CD4-positive, CD25-positive, alpha-beta regulatory T cell (primary cell): Measurements from ENCODE around the gene ZNF24. TPM values are rescaled to one million over a fixed set of nuclear protein-coding genes. Genes with fewer than 3 reads are reported as not detected.

ENCODE experiments used
- ATAC-seq, 2 donors: fragments of 150-1000 bp; cut with Tn5 transposase; one replicate each; pipeline ENCODE4 v1.10.0; 2021; ENCODE audit warnings: low read depth in 2 of 2, moderate number of reproducible peaks in 2 of 2, moderate library complexity in 1 of 2
- DNase-seq, 3 donors: peaks; one replicate each; pipeline versions ENCODE4 v3.0.0 to v3.0.0-alpha.2; 2012 to 2022; ENCODE audit warnings: mixed read lengths in 1 of 3
- H3K27ac ChIP-seq: one replicate; pipeline ENCODE4 v1.7.0; 2013; ENCODE audit warnings: mild to moderate bottlenecking, low read length; ENCODE audit not compliant: insufficient read depth, poor library complexity, severe bottlenecking
- H3K27me3 ChIP-seq: one replicate; pipeline ENCODE4 v1.7.0; 2013; ENCODE audit warnings: low read length; ENCODE audit not compliant: control insufficient read depth, insufficient read depth
- H3K36me3 ChIP-seq: one replicate; pipeline ENCODE4 v1.7.0; 2013; ENCODE audit warnings: mild to moderate bottlenecking, low read length, moderate library complexity; ENCODE audit not compliant: control insufficient read depth, insufficient read depth
- H3K4me1 ChIP-seq: 2 replicates; pipeline ENCODE4 v1.7.0; 2013; ENCODE audit warnings: mild to moderate bottlenecking, low read length; ENCODE audit not compliant: insufficient read depth, control insufficient read depth, poor library complexity, severe bottlenecking
- H3K4me3 ChIP-seq: one replicate; pipeline ENCODE4 v1.7.0; 2013; ENCODE audit warnings: low read depth, mild to moderate bottlenecking, low read length, moderate library complexity
- H3K9me3 ChIP-seq, 2 experiments: 1 replicate in 1 of 2; 2 replicates in 1 of 2; pipeline ENCODE4 v1.7.0; 2013; ENCODE audit warnings: low read length in 2 of 2, mild to moderate bottlenecking in 1 of 2, moderate library complexity in 1 of 2; ENCODE audit not compliant: control insufficient read depth in 2 of 2
- H3K27ac Mint-ChIP-seq, 3 donors: one replicate each; pipeline ENCODE4 v1.8.0; 2020 to 2022; ENCODE audit warnings: mild to moderate bottlenecking in 3 of 3, mixed read lengths in 3 of 3, moderate library complexity in 2 of 3
- H3K27me3 Mint-ChIP-seq: one replicate; pipeline ENCODE4 v1.8.0; 2022; ENCODE audit warnings: mild to moderate bottlenecking, mixed read lengths
- H3K36me3 Mint-ChIP-seq: one replicate; pipeline ENCODE4 v1.8.0; 2020; ENCODE audit warnings: mixed read lengths
- H3K4me1 Mint-ChIP-seq, 4 donors: one replicate each; pipeline ENCODE4 v1.8.0; 2020 to 2022; ENCODE audit warnings: mixed read lengths in 4 of 4, mild to moderate bottlenecking in 1 of 4
- H3K4me3 Mint-ChIP-seq, 4 donors: one replicate each; pipeline ENCODE4 v1.8.0; 2020 to 2022; ENCODE audit warnings: mild to moderate bottlenecking in 4 of 4, mixed read lengths in 4 of 4, moderate library complexity in 3 of 4
- H3K9me3 Mint-ChIP-seq, 7 donors: one replicate each; pipeline ENCODE4 v1.8.0; 2020 to 2022; ENCODE audit warnings: mixed read lengths in 7 of 7, mild to moderate bottlenecking in 3 of 7, moderate library complexity in 2 of 7
- polyA plus RNA-seq, 4 donors: library from polyadenylated mRNA; unstranded; fragments of 300-500 nt; fragmentation: Illumina TruSeq; gene quantifications; one replicate each; pipeline ENCODE4 v1.2.3, GENCODE V29; 2021
- total RNA-seq: library from RNA; stranded (reverse); gene quantifications from one replicate; pipeline ENCODE4 v1.2.3, GENCODE V29; 2022

ZNF24 gene
- total and polyA plus RNA-seq, 5 donors from 2014 or later: 53.9 to 96.3 (median 69.4) TPM

DNA sequence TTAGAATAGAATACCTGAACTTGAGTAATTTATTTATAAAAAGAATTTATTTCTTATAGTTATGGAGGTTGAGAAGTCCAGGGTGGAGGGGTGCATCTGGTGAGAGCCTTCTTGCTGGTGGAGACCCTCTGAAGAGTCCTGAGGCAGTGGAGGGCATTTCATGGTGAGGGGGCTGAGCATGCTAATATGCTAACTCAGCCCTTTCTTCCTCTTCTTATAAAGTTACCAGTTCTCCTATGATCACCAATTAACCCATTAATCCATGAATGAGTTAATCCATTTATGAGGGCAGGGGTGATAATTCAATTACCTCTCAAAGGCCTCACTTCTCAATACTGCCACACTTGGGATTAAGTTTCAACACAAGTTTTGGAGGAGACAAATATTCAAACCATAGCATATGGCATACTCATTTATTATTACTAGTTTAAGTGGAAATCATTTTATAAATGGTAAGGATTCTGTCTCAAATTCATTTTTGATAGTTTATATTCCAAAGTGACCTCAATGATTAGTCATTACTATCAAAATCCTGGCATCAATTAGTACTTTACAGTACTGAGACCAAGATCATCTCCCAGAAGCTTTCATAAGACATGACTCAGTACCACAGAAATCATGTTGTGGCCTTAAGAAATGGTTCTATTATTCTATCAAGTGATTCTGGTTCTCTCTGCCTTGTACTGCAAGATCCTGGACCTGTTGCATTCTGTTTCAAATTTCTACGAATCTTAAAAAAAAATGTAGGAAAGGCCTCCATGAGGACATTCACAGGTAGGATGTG, 27.4 kb upstream of the ZNF24 start:
- Histone ChIP-seq H3K9me3 (no peaks in the 10 kb centered on the region), H3K4me3 (no peak overlapping the region), H3K27ac (no peak overlapping the region), H3K4me1 (peaks cover 5% of the 10 kb centered on the region), H3K27me3 (no peaks in the 10 kb centered on the region), H3K36me3 (no peaks in the 10 kb centered on the region)
- H3K27me3 Mint-ChIP-seq: peaks cover 9% of the 10 kb centered on the region
- no peak overlapping the region for H3K27ac Mint-ChIP-seq
- peaks cover 4% of the 10 kb centered on the region for H3K36me3 Mint-ChIP-seq
- no peak for DNase-seq
- peaks cover 0 to 5% (median 2%) of the 10 kb centered on the region in 4 donors for H3K4me1 Mint-ChIP-seq
- H3K4me3 Mint-ChIP-seq: no peak overlapping the region
- no peak for ATAC-seq
- no peaks in the 10 kb centered on the region for H3K9me3 Mint-ChIP-seq

DNA sequence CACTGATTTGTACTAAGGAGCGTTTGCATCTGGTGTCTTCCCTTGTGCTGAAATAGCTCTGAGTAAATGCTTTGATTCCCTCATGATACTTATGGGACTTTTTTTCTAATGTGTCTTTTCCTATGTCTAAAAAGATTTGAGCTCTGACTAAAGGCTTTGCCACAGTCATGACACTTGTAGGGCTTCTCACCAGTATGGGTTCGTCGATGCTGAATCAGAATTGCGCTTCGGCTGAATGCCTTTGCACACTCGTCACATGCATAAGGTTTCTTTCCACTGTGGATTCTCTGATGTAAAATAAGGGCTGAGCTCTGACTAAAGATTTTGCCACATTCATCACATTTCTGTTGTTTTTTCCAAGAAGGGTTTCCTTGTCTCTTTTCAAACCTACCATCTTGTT, 24.9 kb upstream of the ZNF24 start:
- H3K9me3 Mint-ChIP-seq: no peaks in the 10 kb centered on the region
- H3K4me3 Mint-ChIP-seq: no peak overlapping the region
- Histone ChIP-seq H3K36me3 (no peaks in the 10 kb centered on the region), H3K27ac (no peak overlapping the region), H3K4me3 (no peak overlapping the region), H3K4me1 (no peaks in the 10 kb centered on the region), H3K9me3 (no peaks in the 10 kb centered on the region), H3K27me3 (no peaks in the 10 kb centered on the region)
- no peak overlapping the region for H3K27ac Mint-ChIP-seq
- no peak for ATAC-seq
- H3K4me1 Mint-ChIP-seq: no peaks in the 10 kb centered on the region
- peaks cover 3% of the 10 kb centered on the region for H3K27me3 Mint-ChIP-seq
- DNase-seq: no peak
- H3K36me3 Mint-ChIP-seq: peaks cover 4% of the 10 kb centered on the region

DNA sequence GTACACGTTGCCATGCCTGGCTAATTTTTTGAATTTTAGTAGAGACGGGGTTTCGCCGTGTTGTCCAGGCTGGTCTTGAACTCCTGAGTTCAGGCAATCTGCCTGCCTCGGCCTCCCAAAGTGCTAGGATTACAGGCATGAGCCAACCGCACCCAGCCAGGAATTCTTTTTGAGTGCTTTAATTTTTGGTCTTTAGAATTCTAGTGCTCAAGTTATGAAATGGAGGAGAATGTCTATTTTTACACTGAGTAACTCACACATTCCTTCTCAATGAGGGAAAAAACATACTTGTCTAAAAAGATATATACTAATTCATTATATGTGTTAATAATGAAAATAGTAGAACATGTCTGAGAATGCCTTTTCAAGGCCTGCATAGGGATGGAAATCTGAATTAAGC, 24.4 kb upstream of the ZNF24 start:
- no peak overlapping the region for H3K27ac ChIP-seq
- peaks cover 4% of the 10 kb centered on the region for H3K36me3 Mint-ChIP-seq
- no peaks in the 10 kb centered on the region for H3K4me1 Mint-ChIP-seq
- H3K4me3 Mint-ChIP-seq: no peak overlapping the region
- DNase-seq: no peak
- H3K9me3 Mint-ChIP-seq: no peaks in the 10 kb centered on the region
- H3K4me3 ChIP-seq: no peak overlapping the region
- no peak overlapping the region for H3K27ac Mint-ChIP-seq
- H3K4me1 ChIP-seq: no peaks in the 10 kb centered on the region
- no peaks in the 10 kb centered on the region for H3K36me3 ChIP-seq
- H3K27me3 Mint-ChIP-seq: peaks cover under 1% of the 10 kb centered on the region
- no peaks in the 10 kb centered on the region for H3K9me3 ChIP-seq
- ATAC-seq: no peak
- H3K27me3 ChIP-seq: peaks cover 2% of the 10 kb centered on the region

GRCh38 chr18:35362531-35362930, 18.3 kb upstream of the ZNF24 start:
- H3K4me3 ChIP-seq: no peak overlapping the region
- H3K4me1 ChIP-seq: no peaks in the 10 kb centered on the region
- Mint-ChIP-seq H3K9me3 (no peaks in the 10 kb centered on the region), H3K27ac (no peak overlapping the region), H3K4me1 (no peaks in the 10 kb centered on the region), H3K36me3 (peaks cover 7% of the 10 kb centered on the region), H3K4me3 (no peak overlapping the region), H3K27me3 (peaks cover 4% of the 10 kb centered on the region)
- H3K27me3 ChIP-seq: peaks cover 2% of the 10 kb centered on the region
- ATAC-seq (no peak), DNase-seq (no peak)
- H3K36me3 ChIP-seq: no peaks in the 10 kb centered on the region
- H3K9me3 ChIP-seq: no peaks in the 10 kb centered on the region
- H3K27ac ChIP-seq: no peak overlapping the region

GRCh38 chr18:35361570-35362321, 17.5 kb upstream of the ZNF24 start:
- Histone ChIP-seq H3K4me1 (no peaks in the 10 kb centered on the region), H3K4me3 (no peak overlapping the region), H3K9me3 (no peaks in the 10 kb centered on the region), H3K27ac (no peak overlapping the region), H3K36me3 (no peaks in the 10 kb centered on the region), H3K27me3 (peaks cover 2% of the 10 kb centered on the region)
- ATAC-seq (no peak), DNase-seq (no peak)
- Mint-ChIP-seq H3K4me3 (no peak overlapping the region), H3K4me1 (no peaks in the 10 kb centered on the region), H3K27me3 (peaks cover 4% of the 10 kb centered on the region), H3K9me3 (no peaks in the 10 kb centered on the region), H3K36me3 (peaks cover 7% of the 10 kb centered on the region), H3K27ac (no peak overlapping the region)

DNA sequence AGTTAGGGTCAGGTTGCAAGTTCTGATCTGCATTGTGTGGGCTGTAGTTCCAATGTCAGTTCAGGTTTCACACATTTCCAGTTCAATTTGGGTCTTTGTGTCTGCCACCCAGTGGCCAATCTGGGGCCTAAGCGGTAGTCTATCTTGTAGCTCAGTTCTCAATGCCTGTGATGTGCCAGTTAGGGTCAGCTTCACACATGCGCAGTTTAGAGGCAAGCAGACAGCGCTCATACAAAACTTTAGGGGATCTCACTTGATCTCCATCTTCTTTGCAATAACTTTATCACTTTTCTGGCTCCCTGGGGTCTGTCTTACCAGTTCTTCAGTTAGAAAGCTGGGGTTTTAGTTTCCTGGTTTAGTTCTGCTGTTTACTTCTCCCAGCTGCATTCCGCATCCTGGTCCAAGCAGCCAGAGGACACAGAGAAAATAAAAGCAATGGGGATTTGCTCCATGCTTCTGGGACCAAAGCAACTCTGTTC, 11.0 kb upstream of the ZNF24 start:
- H3K4me1 Mint-ChIP-seq: peaks cover 0 to 5% (median 0%) of the 10 kb centered on the region in 4 donors
- H3K36me3 Mint-ChIP-seq: peaks cover 2% of the 10 kb centered on the region
- peaks cover 2 to 13% (median 7%) of the 10 kb centered on the region in 7 donors for H3K9me3 Mint-ChIP-seq
- Histone ChIP-seq H3K9me3 (peaks cover 6 to 8% of the 10 kb centered on the region in 2 experiments), H3K36me3 (no peaks in the 10 kb centered on the region), H3K27me3 (no peaks in the 10 kb centered on the region), H3K4me1 (no peaks in the 10 kb centered on the region), H3K4me3 (no peak overlapping the region), H3K27ac (no peak overlapping the region)
- peaks cover 4% of the 10 kb centered on the region for H3K27me3 Mint-ChIP-seq
- peak; percentile 88 to 97 for ATAC-seq
- DNase-seq: peak; percentile 43 to 78 (median 60)
- no peak overlapping the region for H3K4me3 Mint-ChIP-seq
- no peak overlapping the region for H3K27ac Mint-ChIP-seq

DNA sequence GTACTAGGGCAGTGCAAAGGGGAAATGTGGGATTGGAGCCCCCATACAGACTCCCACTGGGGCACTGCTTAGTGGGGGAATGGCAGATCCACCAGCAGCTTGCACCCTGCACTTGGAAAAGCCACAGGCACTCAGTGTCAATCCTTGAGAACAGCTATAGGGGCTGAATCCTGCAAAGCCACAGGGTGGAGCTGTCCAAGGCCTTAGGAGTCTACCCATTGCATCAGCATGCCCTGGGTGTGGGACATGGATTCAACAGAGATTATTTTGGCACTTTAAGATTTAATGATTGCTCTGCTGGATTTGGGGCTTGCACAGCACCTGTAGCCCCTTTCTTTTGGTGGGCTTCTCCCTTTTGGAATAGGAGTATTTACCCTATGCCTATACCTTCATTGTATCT, 8.6 kb upstream of the ZNF24 start:
- no peak overlapping the region for H3K27ac Mint-ChIP-seq
- H3K4me1 Mint-ChIP-seq: peaks cover 0 to 5% (median 0%) of the 10 kb centered on the region in 4 donors
- no peak for ATAC-seq

More for the DNA sequence above, 8.6 kb upstream of the ZNF24 start:
- Mint-ChIP-seq H3K27me3 (peaks cover 8% of the 10 kb centered on the region), H3K9me3 (peaks cover 2 to 13% (median 7%) of the 10 kb centered on the region in 7 donors), H3K36me3 (no peaks in the 10 kb centered on the region), H3K4me3 (no peak overlapping the region)
- no peak for DNase-seq
- H3K9me3 ChIP-seq: peaks cover 6 to 8% of the 10 kb centered on the region in 2 experiments
- no peaks in the 10 kb centered on the region for H3K27me3 ChIP-seq
- no peaks in the 10 kb centered on the region for H3K36me3 ChIP-seq
- H3K4me1 ChIP-seq: no peaks in the 10 kb centered on the region
- H3K27ac ChIP-seq: no peak overlapping the region
- H3K4me3 ChIP-seq: no peak overlapping the region
